Measurements from ENCODE around the gene KSR1. TPM values are rescaled to one million over a fixed set of nuclear protein-coding genes. Genes with fewer than 3 reads are reported as not detected.
A peak's percentile ranks its signal among the peaks of the same experiment; 100 is the strongest.

KSR1 gene
- total RNA-seq, 1 experiment from 2014 or later = 7.8 TPM

GRCh38 chr17:27585792-27586191 lies 129.5 kb downstream of the KSR1 start:
- no peak for DNase-seq (ENCODE audit: low spot score)

GRCh38 chr17:27586203-27586721 lies 130.0 kb downstream of the KSR1 start:
- DNase-seq (ENCODE audit: low spot score) = no peak

- no peak for DNase-seq (ENCODE audit: low spot score)
Observed at GRCh38 chr17:27588354-27588753, 132.1 kb downstream of the KSR1 start.

- DNase-seq (ENCODE audit: low spot score) = no peak
Observed at GRCh38 chr17:27590864-27591263, 134.6 kb downstream of the KSR1 start.

- DNase-seq (ENCODE audit: low spot score) = no peak
Observed at GRCh38 chr17:27591986-27592385, 135.7 kb downstream of the KSR1 start.

- DNase-seq (ENCODE audit: low spot score) = no peak
Observed at GRCh38 chr17:27593232-27593856, 137.1 kb downstream of the KSR1 start.

- DNase-seq (ENCODE audit: low spot score) = no peak
Observed at GRCh38 chr17:27593857-27594255, 137.6 kb downstream of the KSR1 start.

- DNase-seq (ENCODE audit: low spot score) = no peak
Observed at GRCh38 chr17:27595208-27595607, 139.0 kb downstream of the KSR1 start.

- no peak for DNase-seq (ENCODE audit: low spot score)
Observed at GRCh38 chr17:27596096-27596495, 139.8 kb downstream of the KSR1 start.

- DNase-seq (ENCODE audit: low spot score) = no peak
Observed at GRCh38 chr17:27596566-27597187, 140.4 kb downstream of the KSR1 start.

- no peak for DNase-seq (ENCODE audit: low spot score)
Observed at GRCh38 chr17:27597188-27597580, 140.9 kb downstream of the KSR1 start.

- DNase-seq (ENCODE audit: low spot score) = no peak
Observed at GRCh38 chr17:27597783-27598320, 141.6 kb downstream of the KSR1 start.

- DNase-seq (ENCODE audit: low spot score) = no peak
Observed at GRCh38 chr17:27598337-27599050, 142.2 kb downstream of the KSR1 start.

GRCh38 chr17:27600471-27600870 lies 144.2 kb downstream of the KSR1 start:
- DNase-seq (ENCODE audit: low spot score) = no peak

- peak; percentile 87 for DNase-seq (ENCODE audit: low spot score)
Observed at GRCh38 chr17:27601069-27601974, 145.1 kb downstream of the KSR1 start.

- no peak for DNase-seq (ENCODE audit: low spot score)
Observed at GRCh38 chr17:27601975-27602302, 145.7 kb downstream of the KSR1 start.

GRCh38 chr17:27602721-27603420 lies 146.6 kb downstream of the KSR1 start:
- peak; percentile 82 for DNase-seq (ENCODE audit: low spot score)

GRCh38 chr17:27603421-27603770 lies 147.1 kb downstream of the KSR1 start:
- DNase-seq (ENCODE audit: low spot score) = no peak

GRCh38 chr17:27603880-27604794 lies 147.9 kb downstream of the KSR1 start:
- DNase-seq (ENCODE audit: low spot score) = no peak

- DNase-seq (ENCODE audit: low spot score) = no peak
Observed at GRCh38 chr17:27605409-27605808, 149.2 kb downstream of the KSR1 start.
